K562 treated with DMSO at 1 percent for 4 hours (cell line): Measurements from ENCODE around the gene ATP5MG. TPM values are rescaled to one million over a fixed set of nuclear protein-coding genes. Genes with fewer than 3 reads are reported as not detected.

Source experiments
- total RNA-seq: library from RNA; unstranded; fragments of 300-600 nt; gene quantifications from 2 replicates; pipeline ENCODE4 v1.2.3, GENCODE V29; 2022; ENCODE audit not compliant: insufficient read depth

The ATP5MG gene, protein sequence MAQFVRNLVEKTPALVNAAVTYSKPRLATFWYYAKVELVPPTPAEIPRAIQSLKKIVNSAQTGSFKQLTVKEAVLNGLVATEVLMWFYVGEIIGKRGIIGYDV
- total RNA-seq = 156 and 164 TPM in 2 replicates

DNA sequence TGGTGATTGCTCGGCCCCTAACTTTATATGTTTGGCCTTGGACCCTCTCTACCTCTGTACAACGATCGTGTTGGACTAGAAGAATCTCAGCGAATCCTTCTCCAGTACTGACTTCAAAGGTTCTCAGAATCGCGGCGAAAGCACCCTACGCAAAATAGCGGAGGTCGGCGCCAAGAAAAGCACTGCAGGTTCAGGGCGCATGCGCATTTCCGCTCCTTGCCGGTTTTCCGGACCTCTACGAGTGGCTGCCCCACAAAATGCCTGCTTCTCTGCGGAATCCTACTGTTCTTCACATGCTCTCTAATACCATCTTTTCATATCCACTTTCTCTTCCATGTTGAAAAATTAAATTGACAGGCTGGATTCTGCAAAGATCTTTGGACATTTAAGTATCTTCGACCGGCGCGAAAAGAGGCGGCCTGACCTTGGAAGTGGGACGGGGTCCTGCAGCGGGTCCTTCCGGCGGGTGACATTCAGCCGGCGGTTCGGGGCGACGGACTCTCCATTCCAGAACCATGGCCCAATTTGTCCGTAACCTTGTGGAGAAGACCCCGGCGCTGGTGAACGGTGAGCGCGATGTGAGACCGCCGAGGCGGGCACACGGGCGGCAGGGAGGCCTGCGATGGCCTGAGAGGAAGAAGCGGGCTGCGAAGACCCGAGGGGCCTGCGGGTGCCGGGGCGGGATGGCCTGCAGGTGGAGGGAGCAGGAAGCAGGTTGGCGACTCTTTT is at the start of gene ATP5MG:
TSS of gene ATP5MG (plus strand) at position 456 of the 729 bp plus-strand sequence. CDS start at position 516, 60 bp downstream.

DNA sequence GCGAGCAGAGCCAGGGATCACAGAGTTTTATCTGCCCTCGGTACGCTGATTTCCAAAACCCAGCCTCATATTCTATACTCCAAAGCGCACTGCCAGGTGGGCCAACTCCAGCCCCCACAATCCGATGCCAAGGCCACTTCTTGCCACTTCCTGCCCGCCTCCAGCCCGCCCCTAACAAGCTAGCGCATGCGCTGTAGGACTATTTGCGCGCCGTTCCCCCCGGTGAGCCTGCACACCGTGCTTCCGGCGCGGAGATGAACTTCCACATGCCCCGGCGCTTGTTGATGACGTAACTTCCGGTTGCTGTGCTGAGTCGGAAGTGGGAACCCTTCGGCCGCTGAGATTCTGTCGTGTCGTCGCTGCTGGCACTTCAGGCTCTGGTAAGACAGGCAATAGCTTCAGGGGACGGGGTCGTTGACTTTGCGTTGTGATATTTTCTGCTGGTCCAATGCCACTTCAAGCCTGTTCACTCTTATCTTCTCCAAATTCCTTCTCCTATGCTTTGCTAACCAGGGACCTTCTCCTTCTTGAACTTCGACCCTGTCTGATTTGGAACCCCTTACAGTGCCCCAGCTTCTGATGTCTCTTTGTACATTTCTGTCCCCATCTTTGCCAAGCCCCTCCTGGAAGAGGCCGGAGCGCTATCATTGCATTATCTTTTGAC is 42.0 kb upstream of the ATP5MG start, which contains the start of gene UBE4A:
TSS of gene UBE4A (plus strand) at position 306 of the 664 bp plus-strand sequence. CDS start 5,481 bp downstream, outside the sequence.

DNA sequence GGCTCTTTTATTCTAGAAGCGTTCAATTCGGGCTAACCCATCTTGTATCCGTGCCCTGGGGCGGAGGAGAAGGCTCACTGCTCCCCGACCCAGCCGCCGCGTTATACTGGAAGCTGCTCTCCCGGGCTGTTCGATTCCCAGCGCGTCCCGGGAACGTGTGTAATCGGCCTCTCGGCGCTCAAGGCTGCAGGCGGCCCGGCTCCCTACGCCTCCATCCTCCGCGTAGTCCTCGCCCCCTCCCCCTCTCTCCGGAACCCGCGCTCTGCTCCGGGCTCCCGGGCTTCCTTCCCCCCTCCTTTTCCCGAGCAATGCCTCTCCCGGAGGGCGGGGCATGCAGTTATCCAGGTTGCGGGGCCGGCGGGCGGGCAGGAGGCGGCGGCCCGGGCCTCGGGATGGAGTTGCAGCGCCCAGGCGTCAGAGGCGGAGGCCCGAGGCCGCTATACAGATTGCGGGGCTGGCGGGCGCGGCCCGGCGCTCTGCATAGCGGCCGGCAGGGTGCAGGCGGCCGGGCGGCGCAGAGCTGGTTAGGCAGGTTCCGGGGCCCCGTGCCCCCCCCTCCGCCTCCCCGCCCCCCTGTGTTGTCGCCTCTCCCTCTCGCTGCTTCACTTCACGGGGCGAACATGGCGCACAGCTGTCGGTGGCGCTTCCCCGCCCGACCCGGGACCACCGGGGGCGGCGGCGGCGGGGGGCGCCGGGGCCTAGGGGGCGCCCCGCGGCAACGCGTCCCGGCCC is 34.7 kb downstream of the ATP5MG start, which contains the start of gene KMT2A:
TSS of gene KMT2A (plus strand) at position 600 of the 732 bp plus-strand sequence. CDS start at position 621, 21 bp downstream.

Other genes starting within 250 kb of the ATP5MG start
- not detected in 2 replicates for gene SCN4B, start 248.8 kb upstream of the ATP5MG start, total RNA-seq
- not detected in 2 replicates for gene SCN2B, start 225.0 kb upstream of the ATP5MG start, total RNA-seq
- 0.61 TPM in 1 of 2 replicates, not detected in the other for gene JAML, start 176.6 kb upstream of the ATP5MG start, total RNA-seq
- 0.88 and 1.9 TPM in 2 replicates for gene MPZL3, start 149.2 kb upstream of the ATP5MG start, total RNA-seq
- not detected in 2 replicates for gene MPZL2, start 137.3 kb upstream of the ATP5MG start, total RNA-seq
- gene CD3E, start 96.9 kb upstream of the ATP5MG start, total RNA-seq = 0.57 TPM in 1 of 2 replicates, not detected in the other
- 12.8 and 34.9 TPM in 2 replicates for gene CD3D, start 58.9 kb upstream of the ATP5MG start, total RNA-seq
- gene CD3G, start 57.3 kb upstream of the ATP5MG start, total RNA-seq = not detected in 2 replicates
- 16.5 and 18.2 TPM in 2 replicates for gene UBE4A, start 42.0 kb upstream of the ATP5MG start, total RNA-seq
- gene KMT2A, start 34.9 kb downstream of the ATP5MG start, total RNA-seq = 17.7 and 23.8 TPM in 2 replicates
- 2.8 and 2.9 TPM in 2 replicates for gene TTC36, start 125.9 kb downstream of the ATP5MG start, total RNA-seq
- gene TMEM25, start 129.6 kb downstream of the ATP5MG start, total RNA-seq = 7.8 and 21.9 TPM in 2 replicates
- 13.5 and 16.9 TPM in 2 replicates for gene IFT46, start 164.3 kb downstream of the ATP5MG start, total RNA-seq
- gene ARCN1, start 170.8 kb downstream of the ATP5MG start, total RNA-seq = 93.3 and 108 TPM in 2 replicates
- gene PHLDB1, start 206.0 kb downstream of the ATP5MG start, total RNA-seq = 23.8 and 27.1 TPM in 2 replicates